Measurements from ENCODE around the gene ANO1.

DNA sequence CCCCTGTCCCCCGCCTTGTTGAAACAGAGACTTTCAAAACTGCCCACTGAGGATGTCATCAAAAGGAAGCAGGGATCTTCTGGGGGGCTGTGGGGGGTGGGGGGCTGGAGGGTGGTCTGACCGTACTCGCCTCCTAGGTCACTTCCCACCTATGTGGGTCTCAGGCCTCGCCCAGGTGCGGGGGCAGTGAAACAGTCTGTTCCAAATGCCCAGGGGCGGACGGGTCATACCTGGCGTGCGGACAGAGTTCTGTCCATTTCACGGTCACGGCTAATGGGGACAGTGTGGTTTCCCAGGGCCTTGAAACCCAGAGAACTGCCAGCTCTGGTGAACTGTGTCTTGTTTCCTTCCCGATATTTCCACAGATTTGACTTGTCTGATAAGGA lies 27.2 kb downstream of the ANO1 start:
- TF ChIP-seq CTCF (IDR thresholded peaks at IDR 0.05; ENCODE audit: low read depth, low read length) (no peak), EZH2phosphoT487 (IDR thresholded peaks at IDR 0.05; ENCODE audit: low read depth) (no peak)

All from OCI-LY3 (cell line).